HepG2 (cell line): ENCODE results near the gene HOXA13. TPM values are rescaled to one million over a fixed set of nuclear protein-coding genes. Genes with fewer than 3 reads are reported as not detected.

Experiments used
- ATAC-seq: fragments of 200-7000 bp; cut with Tn5 transposase; 3 replicates; pipeline ENCODE4 v1.9.1; 2020; ENCODE audit warnings: mild to moderate bottlenecking, moderate library complexity
- BruUV-seq: library from RNA; stranded (reverse); fragments of 400-500 nt; replicated peaks from 2 replicates; lab custom pipeline; 2021; lab: Mats Ljungman, UMichigan
- CTCF ChIA-PET: fragments of 300-600 bp; formaldehyde crosslinking; extraction: SDS; loops from one replicate; lab custom pipeline; 2021; ENCODE audit warnings: low total read pairs, inconsistent platforms, low intra/inter-chr PET ratio; lab: Yijun Ruan, JAX
- POLR2A ChIA-PET: fragments of 350-600 bp; sonication (Branson Sonifier 250); formaldehyde crosslinking; loops from one replicate; lab custom pipeline; 2020; ENCODE audit warnings: antibody characterized with exemption, inconsistent platforms; lab: Yijun Ruan, JAX
- DNase-seq: peaks from one replicate; pipeline ENCODE4 v3.0.0-alpha.2; 2015; ENCODE audit warnings: low spot score
- FAIRE-seq: peaks from 3 replicates; lab custom pipeline; 2011; peaks lifted over from hg19 to GRCh38; lab: Jason Lieb, UNC
- H2AFZ ChIP-seq: one replicate; pipeline ENCODE4 v1.6.1; 2011; ENCODE audit warnings: low read length, inconsistent platforms
- H3K27ac ChIP-seq: fragments of 300-600 bp; 3 replicates; pipeline ENCODE4 v1.8.0; 2011; ENCODE audit warnings: mixed run types, mild to moderate bottlenecking, mixed read lengths, low read length, inconsistent platforms; ENCODE audit not compliant: insufficient read depth; ENCODE audit errors: extremely low read length
- H3K27me3 ChIP-seq, 2 experiments: fragments of 200-600 bp in 1 of 2; 2 replicates in 1 of 2; 3 replicates in 1 of 2; pipeline versions ENCODE4 v1.6.0 to v1.8.0; 2011; ENCODE audit warnings: low read length in 2 of 2, mild to moderate bottlenecking in 2 of 2, moderate library complexity in 2 of 2, inconsistent platforms in 1 of 2; ENCODE audit not compliant: insufficient read depth in 2 of 2, control insufficient read depth in 1 of 2
- H3K36me3 ChIP-seq, 2 experiments: fragments of 200-600 bp in 1 of 2; replicated peaks in 1 of 2; 2 replicates in 1 of 2; 3 replicates in 1 of 2; pipeline versions ENCODE4 v1.5.1 to v1.8.0; 2011; ENCODE audit warnings: low read length in 2 of 2, inconsistent platforms in 1 of 2; ENCODE audit not compliant: insufficient read depth in 2 of 2, control insufficient read depth in 1 of 2
- H3K4me1 ChIP-seq: 2 replicates; pipeline ENCODE4 v1.5.1; 2012; ENCODE audit warnings: low read length, inconsistent platforms; ENCODE audit not compliant: insufficient read depth
- H3K4me2 ChIP-seq: 2 replicates; pipeline ENCODE4 v1.6.0; 2011; ENCODE audit warnings: low read depth, low read length, inconsistent platforms
- H3K4me3 ChIP-seq, 3 experiments: fragments of 200-600 bp in 1 of 3; sonication (generic), shearing (Covaris generic) in 1 of 3; replicated peaks in 1 of 3; 2 replicates each; pipeline ENCODE4 v1.5.1; 2011 to 2016; ENCODE audit warnings: low read length in 3 of 3, inconsistent platforms in 2 of 3, low read depth in 2 of 3, mild to moderate bottlenecking in 2 of 3, control low read depth in 1 of 3, mixed read lengths in 1 of 3; ENCODE audit not compliant: insufficient read depth in 1 of 3
- H3K79me2 ChIP-seq: one replicate; pipeline ENCODE4 v1.6.1; 2011; ENCODE audit warnings: low read length, inconsistent platforms; ENCODE audit not compliant: insufficient read depth
- H3K9ac ChIP-seq: 2 replicates; pipeline ENCODE4 v1.6.0; 2011; ENCODE audit warnings: mild to moderate bottlenecking, low read depth, low read length, inconsistent platforms; ENCODE audit not compliant: insufficient read depth
- H3K9me3 ChIP-seq: 2 replicates; pipeline ENCODE4 v1.5.1; 2012; ENCODE audit warnings: mild to moderate bottlenecking, low read length
- H4K20me1 ChIP-seq: 2 replicates; pipeline ENCODE4 v1.6.0; 2011; ENCODE audit warnings: inconsistent platforms, mild to moderate bottlenecking, low read length, moderate library complexity; ENCODE audit not compliant: insufficient read depth
- ATF7-NPFF ChIP-seq: sonication (generic); formaldehyde crosslinking; IDR thresholded peaks from 2 replicates; pipeline ENCODE4 v1.8.1; 2023; ENCODE audit warnings: mild to moderate bottlenecking, low read depth, missing genetic modification reagents, moderate library complexity
- BATF2 ChIP-seq: sonication (generic); formaldehyde crosslinking; IDR thresholded peaks from 2 replicates; pipeline ENCODE4 v1.8.0; 2022; ENCODE audit warnings: mild to moderate bottlenecking, missing genetic modification reagents, moderate library complexity
- HCFC1 ChIP-seq: fragments of 150-350 bp; IDR thresholded peaks from 2 replicates; pipeline ENCODE4 v1.6.1; 2014; ENCODE audit warnings: low read depth, low read length
- HDAC2 ChIP-seq: sonication (generic); formaldehyde crosslinking; IDR thresholded peaks from 2 replicates; pipeline ENCODE4 v1.4.0; 2020; ENCODE audit warnings: missing genetic modification reagents
- PCBP1 ChIP-seq: fragments of 200-400 bp; formaldehyde crosslinking; IDR thresholded peaks from 2 replicates; pipeline ENCODE4 v1.6.1; 2017; ENCODE audit warnings: mild to moderate bottlenecking, low read depth, low read length, borderline replicate concordance
- PCBP2 ChIP-seq: fragments of 200-400 bp; formaldehyde crosslinking; optimal IDR thresholded peaks from 2 replicates; pipeline ENCODE3; 2018; ENCODE audit warnings: low read length, low read depth; ENCODE audit not compliant: poor library complexity, severe bottlenecking
- PHF21A ChIP-seq: sonication (generic); formaldehyde crosslinking; IDR thresholded peaks from 2 replicates; pipeline ENCODE4 v1.5.0; 2020; ENCODE audit warnings: mild to moderate bottlenecking, missing genetic modification reagents
- POLR2AphosphoS5 ChIP-seq: IDR thresholded peaks from 2 replicates; pipeline ENCODE4 v1.6.1; 2012; ENCODE audit warnings: low read depth, low read length
- REXO4 ChIP-seq: sonication (generic); formaldehyde crosslinking; IDR thresholded peaks from 2 replicates; pipeline ENCODE4 v1.8.0; 2022; ENCODE audit warnings: missing genetic modification reagents, mild to moderate bottlenecking, borderline replicate concordance
- TSC22D2 ChIP-seq: sonication (generic); formaldehyde crosslinking; IDR thresholded peaks from 2 replicates; pipeline ENCODE4 v1.5.1; 2020; ENCODE audit warnings: missing genetic modification reagents, mild to moderate bottlenecking, borderline replicate concordance
- ZC3H4 ChIP-seq: sonication (generic); formaldehyde crosslinking; IDR thresholded peaks from 2 replicates; pipeline ENCODE4 v1.4.0; 2020; ENCODE audit warnings: missing genetic modification reagents, borderline replicate concordance
- ZFP36L1 ChIP-seq: sonication (generic); formaldehyde crosslinking; IDR thresholded peaks from 2 replicates; pipeline ENCODE4 v1.8.0; 2022; ENCODE audit warnings: mild to moderate bottlenecking, missing genetic modification reagents, moderate library complexity
- ZNF550 ChIP-seq: sonication (generic); formaldehyde crosslinking; IDR thresholded peaks from 2 replicates; pipeline ENCODE4 v1.4.0; 2020; ENCODE audit warnings: mild to moderate bottlenecking, missing genetic modification reagents, borderline replicate concordance
- ZNF704 ChIP-seq: sonication (generic); formaldehyde crosslinking; IDR thresholded peaks from 2 replicates; pipeline ENCODE4 v1.8.1; 2023; ENCODE audit warnings: mild to moderate bottlenecking, inconsistent platforms, moderate library complexity, missing genetic modification reagents, borderline replicate concordance
- ZNF839 ChIP-seq: sonication (generic); formaldehyde crosslinking; IDR thresholded peaks from 2 replicates; pipeline ENCODE4 v1.4.0; 2020; ENCODE audit warnings: missing genetic modification reagents, mild to moderate bottlenecking, borderline replicate concordance
- WGBS: methylation state at CpG from one replicate; pipeline ENCODE4 v1.1.6; 2017; ENCODE audit warnings: low lambda C conversion rate; 5-methylcytosine and 5-hydroxymethylcytosine counted together
- in situ Hi-C: cut with HindIII; loops from 2 replicates; pipeline ENCODE4 v1.10.0; 2017; ENCODE audit warnings: low pct_unique_long_range_greater_than_20kb; ENCODE audit not compliant: extremely low pct_ligation_motif_present
- intact Hi-C: fragments of 100-400 bp; cut with micrococcal nuclease; formaldehyde crosslinking; loops from one replicate; pipeline ENCODE4 v1.10.0; 2022; ENCODE audit not compliant: unreplicated experiment
- polyA plus RNA-seq, 8 experiments: library from polyadenylated mRNA; depleted of rRNA in 3 of 8; stranded (reverse) in 7 of 8; unstranded in 1 of 8; fragments of >200 nt; fragmentation: Illumina TruSeq in 4 of 8; extraction: Trizol in 4 of 8; gene quantifications; 2 replicates each; pipeline versions ENCODE4 v1.2.1 to v1.2.3, GENCODE V29; 2011 to 2016; ENCODE audit warnings: low read depth in 4 of 8, missing spikeins in 1 of 8, mixed read lengths in 1 of 8; ENCODE audit not compliant: insufficient read depth in 1 of 8
- total RNA-seq, 5 experiments: library from RNA; depleted of rRNA; stranded (reverse); fragments of >200 nt; fragmentation: Illumina TruSeq; extraction: Trizol; gene quantifications; 2 replicates each; pipeline ENCODE4 v1.2.3, GENCODE V29; 2016; ENCODE audit warnings: low read depth in 1 of 5
- TF ChIP-seq, protein P1 (sequence below): sonication (generic); formaldehyde crosslinking; IDR thresholded peaks from 2 replicates; pipeline ENCODE4 v1.5.0; 2020; ENCODE audit warnings: missing genetic modification reagents, mild to moderate bottlenecking, borderline replicate concordance

The HOXA13 gene
- total and polyA plus RNA-seq, 2 of the 13 experiments (the other 11 are each of a cell fraction or from before 2014, with no cell fraction given), result 0.01 to 0.04 TPM

- H3K27me3 ChIP-seq, result no peaks in the 10 kb centered on the region
- peaks cover 5% of the 10 kb centered on the region for H3K79me2 ChIP-seq
- no peaks in the 10 kb centered on the region for H3K9me3 ChIP-seq
- BruUV-seq, result no TSS peak
- FAIRE-seq (no peak), DNase-seq (no peak), ATAC-seq (no peak)
- no peak overlapping the region for H3K4me3 ChIP-seq
- no peak overlapping the region for H3K9ac ChIP-seq
- H4K20me1 ChIP-seq, result no peaks in the 10 kb centered on the region
- CTCF ChIA-PET, result interaction anchor here (1.6 to 1.8 kb wide), 2 partner anchors 291 to 301 kb away, joined by 4 to 14 read pairs; no protein-coding TSS in a partner anchor
- peaks cover 27% of the 10 kb centered on the region for H3K4me1 ChIP-seq
- intact Hi-C loops (loop anchor here (5.0 kb wide), 1 partner anchor 767 kb away; no protein-coding TSS in a partner anchor), in situ Hi-C loops (no loop called here)
- no peak overlapping the region for H3K27ac ChIP-seq
- TF ChIP-seq PCBP1 (no peak), HCFC1 (no peak), POLR2AphosphoS5 (no peak), ZC3H4 (CRISPR knock-in tag) (no peak), TSC22D2 (CRISPR knock-in tag) (no peak), HDAC2 (no peak), REXO4 (CRISPR knock-in tag) (no peak), BATF2 (CRISPR knock-in tag) (no peak), ZNF704 (CRISPR knock-in tag) (no peak), ZFP36L1 (CRISPR knock-in tag) (no peak), PCBP2 (no peak), ZNF550 (CRISPR knock-in tag) (no peak), ATF7-NPFF (CRISPR knock-in tag) (no peak), PHF21A (CRISPR knock-in tag) (no peak), ZNF839 (CRISPR knock-in tag) (no peak)
- TF ChIP-seq, protein P1, sequence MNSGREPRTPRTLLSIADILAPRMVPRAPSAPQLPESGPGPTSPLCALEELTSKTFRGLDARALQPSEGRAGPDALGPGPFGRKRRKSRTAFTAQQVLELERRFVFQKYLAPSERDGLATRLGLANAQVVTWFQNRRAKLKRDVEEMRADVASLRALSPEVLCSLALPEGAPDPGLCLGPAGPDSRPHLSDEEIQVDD, result no peak
- POLR2A ChIA-PET, result no interaction called here
- no peak overlapping the region for H2AFZ ChIP-seq
- 96% methylated on average over 23 of the region's 31 CpGs for WGBS
- no peaks in the 10 kb centered on the region; a peak in 2 of 5 replicates for H3K36me3 ChIP-seq
- H3K4me2 ChIP-seq, result no peak overlapping the region
Observed at GRCh38 chr7:27144781-27145164, 55.1 kb downstream of the HOXA13 start.
